Muscle of leg (tissue), 11 donors: ENCODE results near the gene GUK1. TPM values are rescaled to one million over a fixed set of nuclear protein-coding genes. Genes with fewer than 3 reads are reported as not detected.
"Not testable (repeated sequence)": the region's sequence is repeated elsewhere in the genome, so short reads cannot be mapped to it uniquely, and the experiment has no call there.

Source experiments
- DNase-seq: peaks from one replicate; pipeline ENCODE4 v3.0.0; 2013
- H3K27ac ChIP-seq: one replicate; pipeline ENCODE4 v1.5.1; 2013; ENCODE audit warnings: mild to moderate bottlenecking, low read length, control low read depth
- H3K27me3 ChIP-seq: one replicate; pipeline ENCODE4 v1.6.1; 2013; ENCODE audit warnings: low read length; ENCODE audit not compliant: control insufficient read depth, insufficient read depth
- H3K36me3 ChIP-seq: one replicate; pipeline ENCODE4 v1.6.1; 2013; ENCODE audit warnings: low read length; ENCODE audit not compliant: control insufficient read depth, insufficient read depth
- H3K4me1 ChIP-seq: one replicate; pipeline ENCODE4 v1.6.1; 2013; ENCODE audit warnings: low read length; ENCODE audit not compliant: control insufficient read depth, insufficient read depth
- H3K4me3 ChIP-seq: one replicate; pipeline ENCODE4 v1.5.1; 2013; ENCODE audit warnings: low read length, control low read depth
- H3K9me3 ChIP-seq: replicated peaks from 2 replicates; pipeline ENCODE4 v1.6.1; 2013; ENCODE audit warnings: low read depth, low read length; ENCODE audit not compliant: control insufficient read depth
- WGBS: methylation state at CpG from one replicate; pipeline ENCODE4 v1.1.5; 2013; ENCODE audit warnings: missing lambda C conversion rate; ENCODE audit not compliant: insufficient coverage; 5-methylcytosine and 5-hydroxymethylcytosine counted together
- polyA plus RNA-seq, 8 donors: library from polyadenylated mRNA; unstranded; fragments of 120-200 nt; gene quantifications; one replicate each; pipeline versions ENCODE4 v1.2.1 to v1.2.3, GENCODE V29; 2013; ENCODE audit warnings: inconsistent platforms in 1 of 8, low replicate concordance in 1 of 8; ENCODE audit not compliant: insufficient read length in 8 of 8, insufficient read depth in 1 of 8
- total RNA-seq: library from RNA; stranded (reverse); fragments of 120-200 nt; gene quantifications from one replicate; pipeline ENCODE4 v1.2.4, GENCODE V29; 2013

The GUK1 gene
- total and polyA plus RNA-seq, 9 donors = 137 to 180 (median 170) TPM

DNA sequence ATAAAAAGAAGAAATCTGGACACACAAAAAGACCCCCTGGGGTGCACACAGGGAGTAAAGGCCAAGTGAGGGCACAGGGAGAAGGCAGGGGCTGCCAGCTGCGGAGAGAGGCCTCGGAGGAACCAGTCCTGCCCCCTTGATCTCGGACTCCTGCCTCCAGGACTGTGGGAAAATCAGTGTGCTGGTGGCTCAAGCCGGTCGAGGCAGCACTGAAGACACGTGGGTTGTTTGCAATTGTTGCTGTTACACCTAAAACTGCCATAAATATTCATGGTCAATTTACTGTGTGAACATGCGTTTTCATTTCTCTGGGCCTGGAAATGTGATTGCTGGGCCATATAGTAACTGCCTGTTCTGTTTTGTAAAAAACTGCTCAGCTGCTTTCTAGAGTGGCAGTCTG lies 44.1 kb downstream of the GUK1 start:
- no peak for DNase-seq
- no peak overlapping the region for H3K4me3 ChIP-seq
- peaks cover 4% of the 10 kb centered on the region for H3K9me3 ChIP-seq
- no peaks in the 10 kb centered on the region for H3K27me3 ChIP-seq
- 64% methylated on average over 4 of the region's 7 CpGs for WGBS
- no peak overlapping the region for H3K27ac ChIP-seq
- H3K4me1 ChIP-seq = peaks cover 5% of the 10 kb centered on the region
- H3K36me3 ChIP-seq = peaks cover 3% of the 10 kb centered on the region

DNA sequence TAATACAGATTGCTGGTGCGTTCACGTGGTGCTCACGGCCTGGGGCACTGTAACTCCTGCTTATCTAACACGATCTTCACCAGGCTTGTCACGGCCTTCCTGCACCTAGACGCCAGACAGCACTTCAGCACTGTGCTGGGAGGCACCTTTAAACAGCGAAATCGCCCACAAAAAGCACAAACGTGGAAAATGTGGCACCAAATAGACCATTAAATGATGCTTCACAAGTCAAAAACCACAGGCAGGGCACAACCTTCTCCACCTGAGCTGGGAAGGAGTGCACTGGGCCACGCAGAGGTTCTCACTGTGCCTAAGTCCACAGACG lies 45.5 kb downstream of the GUK1 start:
- H3K36me3 ChIP-seq = peaks cover 3% of the 10 kb centered on the region
- no peak overlapping the region for H3K27ac ChIP-seq
- DNase-seq = no peak
- H3K4me3 ChIP-seq = no peak overlapping the region
- H3K27me3 ChIP-seq = no peaks in the 10 kb centered on the region
- WGBS = 79% methylated on average over 10 of the region's 11 CpGs
- H3K9me3 ChIP-seq = peaks cover 4% of the 10 kb centered on the region
- peaks cover 5% of the 10 kb centered on the region for H3K4me1 ChIP-seq

DNA sequence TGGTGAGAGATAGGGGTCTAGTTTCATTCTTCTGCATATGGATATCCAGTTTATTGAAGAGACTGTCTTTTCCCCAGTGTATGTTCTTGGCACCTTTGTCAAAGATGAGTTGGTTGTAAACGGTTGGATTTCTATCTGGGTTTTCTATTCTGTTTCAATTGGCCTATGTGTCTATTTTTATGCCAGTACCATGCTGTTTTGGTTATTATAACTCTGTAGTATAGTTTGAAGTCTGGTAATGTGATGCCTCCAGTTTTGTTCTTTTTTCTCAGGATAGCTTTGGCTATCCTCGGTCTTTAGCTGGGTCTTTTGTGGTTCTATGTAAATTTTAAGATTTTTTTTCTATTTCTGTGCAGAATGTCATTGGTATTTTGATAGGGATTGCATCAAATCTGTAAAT lies 48.2 kb downstream of the GUK1 start:
- not testable (repeated sequence) for H3K36me3 ChIP-seq
- WGBS = no CpG with 5 or more reads among the region's 2 CpGs

DNA sequence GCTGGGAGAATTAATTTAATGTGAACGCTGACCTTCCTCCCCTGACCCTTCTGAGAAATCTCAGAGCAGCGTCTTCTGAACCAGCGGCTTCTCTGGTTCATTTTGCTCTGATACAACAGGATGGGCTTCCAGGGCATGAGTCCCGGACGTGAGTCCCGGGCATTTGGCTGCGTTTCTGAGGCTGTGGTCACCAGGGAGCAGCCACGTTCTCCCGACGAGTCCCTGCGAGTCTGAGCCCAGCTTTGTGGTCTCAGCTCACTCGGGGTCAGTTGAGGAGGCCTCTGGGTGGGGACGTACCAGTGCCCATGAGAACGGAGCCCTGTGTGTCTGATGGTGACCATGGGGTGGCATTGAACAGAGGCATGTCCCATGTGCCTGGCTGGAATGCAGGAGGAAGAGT lies 50.1 kb downstream of the GUK1 start:
- DNase-seq = no peak
- WGBS = 74% methylated on average over 14 of the region's 14 CpGs
- Histone ChIP-seq H3K4me3 (no peak overlapping the region), H3K36me3 (peaks cover 2% of the 10 kb centered on the region), H3K27me3 (no peaks in the 10 kb centered on the region), H3K27ac (no peak overlapping the region), H3K4me1 (peaks cover 4% of the 10 kb centered on the region), H3K9me3 (peaks cover 4% of the 10 kb centered on the region)

More for the DNA sequence above, 48.2 kb downstream of the GUK1 start:
- not testable (repeated sequence) for H3K27ac ChIP-seq, H3K27me3 ChIP-seq, H3K9me3 ChIP-seq, H3K4me3 ChIP-seq, H3K4me1 ChIP-seq, DNase-seq

DNA sequence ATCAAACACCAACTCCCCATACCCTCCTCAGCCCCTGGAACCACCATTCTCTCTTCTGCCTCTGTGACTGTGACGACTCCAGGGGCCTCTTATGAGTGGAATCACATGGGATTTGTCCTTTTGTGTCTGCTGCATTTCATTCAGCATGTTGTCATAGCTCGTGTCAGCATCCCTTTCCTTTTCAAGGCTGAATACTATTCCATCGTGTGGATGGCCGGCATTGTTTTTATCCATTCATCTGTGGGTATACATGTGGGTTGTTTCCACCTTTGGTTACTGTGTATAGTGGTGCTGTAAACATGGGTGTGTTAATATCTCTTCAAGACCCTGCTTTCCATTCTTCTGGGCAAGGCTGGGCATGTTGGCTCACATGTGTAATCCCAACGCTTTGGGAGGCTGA lies 50.7 kb downstream of the GUK1 start:
- no CpG with 5 or more reads among the region's 5 CpGs for WGBS
- no peak overlapping the region for H3K27ac ChIP-seq
- H3K4me3 ChIP-seq = no peak overlapping the region
- H3K9me3 ChIP-seq = peaks cover 4% of the 10 kb centered on the region
- H3K27me3 ChIP-seq = no peaks in the 10 kb centered on the region
- DNase-seq = no peak
- H3K4me1 ChIP-seq = peaks cover 4% of the 10 kb centered on the region
- H3K36me3 ChIP-seq = peaks cover 2% of the 10 kb centered on the region

DNA sequence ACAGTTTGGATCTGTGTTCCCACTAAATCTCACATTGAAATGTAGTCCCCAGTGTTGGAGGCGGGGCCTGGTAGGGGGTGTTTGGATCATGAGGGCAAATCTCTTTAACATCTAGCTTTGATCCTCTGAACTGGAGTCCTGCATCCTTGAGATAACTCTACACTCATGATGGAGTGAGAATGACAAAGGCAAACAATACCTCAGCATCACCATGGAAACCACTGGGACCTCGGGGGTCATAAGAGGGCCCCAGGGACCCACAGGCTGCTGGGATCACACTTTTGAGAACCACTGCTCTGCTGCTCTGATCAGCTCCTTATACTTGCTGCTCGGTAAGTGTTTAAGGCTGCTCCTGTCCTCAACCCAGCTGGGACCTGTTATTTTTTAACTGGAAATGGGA lies 54.4 kb downstream of the GUK1 start:
- peaks cover 10% of the 10 kb centered on the region for H3K4me1 ChIP-seq
- H3K27ac ChIP-seq = no peak overlapping the region
- WGBS = 71% methylated on average over 1 of the region's 3 CpGs
- H3K4me3 ChIP-seq = no peak overlapping the region
- no peaks in the 10 kb centered on the region for H3K27me3 ChIP-seq
- peaks cover 7% of the 10 kb centered on the region for H3K9me3 ChIP-seq
- DNase-seq = no peak
- peaks cover 2% of the 10 kb centered on the region for H3K36me3 ChIP-seq

DNA sequence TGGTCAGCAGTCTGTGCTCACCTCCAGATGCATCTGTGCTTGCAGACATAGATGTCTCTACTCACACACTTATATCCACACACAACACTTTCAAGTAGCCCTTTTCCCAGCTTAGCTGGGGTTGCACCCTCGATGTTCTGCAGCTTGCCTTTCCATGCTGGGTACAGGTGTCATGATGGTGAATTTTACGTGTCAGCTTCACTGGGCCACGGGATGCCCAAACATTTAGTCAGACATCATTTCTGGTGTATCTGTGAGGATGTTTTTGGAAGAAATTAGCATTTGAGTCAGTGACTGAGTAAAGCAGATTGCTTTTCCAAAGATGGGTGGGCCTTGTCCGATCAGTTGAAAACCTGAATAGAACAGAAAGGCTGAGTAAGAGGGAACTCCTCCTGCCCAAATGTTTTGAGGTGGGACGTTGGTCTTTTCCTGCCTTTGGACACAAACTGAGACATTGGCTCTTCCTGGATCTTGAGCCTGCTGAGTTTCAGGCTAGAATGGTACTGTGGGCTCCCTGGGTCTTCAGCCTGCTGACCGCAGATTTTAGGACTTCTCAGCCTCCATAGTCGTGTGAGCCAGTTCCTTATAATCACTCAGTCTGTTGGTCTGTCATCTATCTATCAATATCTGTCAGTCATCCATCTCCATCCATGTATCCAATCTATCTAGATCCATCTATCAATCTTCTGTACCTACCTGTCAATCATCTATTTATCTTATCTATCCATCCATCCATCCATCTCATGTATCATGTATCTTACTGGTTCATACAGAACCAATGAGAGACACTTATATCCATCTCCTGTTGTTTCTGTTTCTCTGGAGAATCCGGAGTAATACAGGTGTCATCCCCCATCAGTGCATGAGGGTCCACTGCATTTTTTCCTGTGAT lies 55.1 kb downstream of the GUK1 start:
- DNase-seq = no peak
- no peak overlapping the region for H3K4me3 ChIP-seq
- peaks cover 14% of the 10 kb centered on the region for H3K9me3 ChIP-seq
- H3K36me3 ChIP-seq = peaks cover 2% of the 10 kb centered on the region
- H3K27me3 ChIP-seq = no peaks in the 10 kb centered on the region
- WGBS = 87% methylated on average over 5 of the region's 8 CpGs
- H3K4me1 ChIP-seq = peaks cover 10% of the 10 kb centered on the region
- no peak overlapping the region for H3K27ac ChIP-seq

DNA sequence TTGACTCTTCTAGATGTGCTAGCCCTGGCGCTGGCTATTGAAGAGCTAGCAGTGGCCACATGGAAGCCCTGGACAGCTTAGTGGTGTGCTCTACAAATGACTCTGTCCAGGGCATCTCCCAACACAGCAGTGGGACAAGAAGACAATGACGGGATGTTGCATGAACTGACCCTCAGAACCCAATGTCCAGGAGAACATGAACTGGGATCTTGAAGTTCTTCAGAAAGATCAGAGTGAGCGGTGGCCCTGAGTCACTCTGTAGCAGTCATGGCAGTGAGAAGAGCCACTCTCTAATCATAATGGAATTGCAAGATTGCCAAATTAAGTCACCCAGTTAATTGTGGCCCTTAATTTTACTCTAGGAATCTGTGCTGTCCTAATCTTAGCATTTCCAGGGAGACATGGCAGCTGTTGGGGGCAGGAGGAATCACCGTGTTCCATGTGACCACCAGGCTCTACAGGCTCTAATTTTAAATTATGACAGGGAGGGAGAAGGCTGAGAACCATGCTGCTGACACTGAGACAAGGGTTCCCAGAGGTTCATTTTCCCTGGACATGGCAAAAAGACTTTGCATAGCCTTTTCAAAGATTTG lies 57.6 kb downstream of the GUK1 start:
- peaks cover 6% of the 10 kb centered on the region for H3K4me1 ChIP-seq
- H3K9me3 ChIP-seq = peaks cover 15% of the 10 kb centered on the region
- peaks cover 2% of the 10 kb centered on the region for H3K36me3 ChIP-seq
- 96% methylated on average over 3 of the region's 4 CpGs for WGBS
- H3K27me3 ChIP-seq = no peaks in the 10 kb centered on the region
- DNase-seq = peak; percentile 72
- no peak overlapping the region for H3K4me3 ChIP-seq
- peak overlapping the region; percentile 91 for H3K27ac ChIP-seq

Other genes starting within 250 kb of the GUK1 start
- gene WNT9A, start 192.3 kb upstream of the GUK1 start, total RNA-seq = 4.6 TPM
- gene WNT9A, start 192.3 kb upstream of the GUK1 start, polyA plus RNA-seq = 10 to 100 TPM in 1 of 8 donors, 1 to 10 TPM in 7; 5.2 to 10.2 (median 6.5) TPM
- not detected for gene WNT3A, start 133.3 kb upstream of the GUK1 start, total RNA-seq
- gene WNT3A, start 133.3 kb upstream of the GUK1 start, polyA plus RNA-seq = under 1 TPM in 1 of 8 donors, not detected in 7; 0.54 TPM
- gene ARF1, start 57.6 kb upstream of the GUK1 start, total RNA-seq = 109 TPM
- gene ARF1, start 57.6 kb upstream of the GUK1 start, polyA plus RNA-seq = 100 to 1,000 TPM; 240 to 313 (median 291) TPM
- 11.8 TPM for gene C1orf35, start 37.0 kb upstream of the GUK1 start, total RNA-seq
- 10 to 100 TPM; 12.8 to 15.1 (median 13.5) TPM for gene C1orf35, start 37.0 kb upstream of the GUK1 start, polyA plus RNA-seq
- gene MRPL55, start 31.0 kb upstream of the GUK1 start, total RNA-seq = 49.4 TPM
- gene MRPL55, start 31.0 kb upstream of the GUK1 start, polyA plus RNA-seq = 10 to 100 TPM; 28.6 to 37.0 (median 32.3) TPM
- gene GJC2, start 9.7 kb downstream of the GUK1 start, total RNA-seq = 1.6 TPM
- 1 to 10 TPM in 7 of 8 donors, under 1 TPM in 1; 0.94 to 1.5 (median 1.3) TPM for gene GJC2, start 9.7 kb downstream of the GUK1 start, polyA plus RNA-seq
- gene IBA57, start 25.5 kb downstream of the GUK1 start, total RNA-seq = 5.2 TPM
- gene IBA57, start 25.5 kb downstream of the GUK1 start, polyA plus RNA-seq = 1 to 10 TPM; 3.2 to 5.6 (median 4.5) TPM
- 224 TPM for gene OBSCN, start 67.8 kb downstream of the GUK1 start, total RNA-seq
- 100 to 1,000 TPM; 184 to 401 (median 312) TPM for gene OBSCN, start 67.8 kb downstream of the GUK1 start, polyA plus RNA-seq